ENCODE data around the gene RIMS4. TPM values are rescaled to one million over a fixed set of nuclear protein-coding genes. Genes with fewer than 3 reads are reported as not detected.

RIMS4 gene
- polyA plus RNA-seq, 3 donors = not detected

DNA sequence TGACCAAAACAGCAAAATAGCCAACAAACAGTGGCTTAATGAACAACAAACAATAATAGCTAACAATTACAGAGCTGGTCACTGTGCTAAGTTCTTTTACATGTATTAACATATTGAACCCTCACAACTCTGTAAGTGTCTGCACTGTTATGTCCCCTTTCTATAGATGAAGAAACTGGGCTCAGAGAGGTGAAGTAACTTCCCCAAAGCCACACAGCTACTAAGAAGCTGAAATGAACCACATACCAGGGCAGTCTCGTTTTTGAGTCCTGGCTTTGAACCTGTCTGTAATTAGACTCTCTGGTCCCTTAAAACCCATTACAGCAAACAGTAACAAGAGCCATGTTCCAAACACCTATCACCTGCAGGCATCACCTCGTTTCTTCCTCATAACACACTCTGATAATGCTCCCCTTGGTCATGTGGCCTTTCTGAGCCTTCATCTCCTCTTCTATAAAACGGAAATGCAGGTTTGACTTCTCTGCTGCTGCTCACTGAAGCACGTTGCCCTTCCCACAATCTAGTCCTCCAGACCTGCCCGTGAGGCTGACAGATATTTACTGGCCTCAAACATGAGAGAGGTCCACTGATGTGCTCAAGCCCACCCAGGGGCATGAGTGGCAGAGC is 41.4 kb downstream of the RIMS4 start:
- Histone ChIP-seq H3K4me1 (ENCODE audit: control insufficient read depth in 1 of 2, insufficient read depth in 2 of 2, low read length in 2 of 2) (no peaks in the 10 kb centered on the region), H3K27ac (ENCODE audit: low read depth in 1 of 2, low read length in 2 of 2) (no peak overlapping the region), H4K20me1 (ENCODE audit: insufficient read depth, low read length) (no peaks in the 10 kb centered on the region), H3K9me3 (replicated peaks in 1 of 2; ENCODE audit: control insufficient read depth in 1 of 2, insufficient read depth in 1 of 2, low read length in 2 of 2) (no peaks in the 10 kb centered on the region), H3K36me3 (replicated peaks in 1 of 2; ENCODE audit: control insufficient read depth in 1 of 2, insufficient read depth in 2 of 2, low read length in 2 of 2) (no peaks in the 10 kb centered on the region), H3K4me3 (replicated peaks in 1 of 3; ENCODE audit: low read depth in 2 of 3, low read length in 3 of 3) (no peak overlapping the region), H3K9ac (ENCODE audit: insufficient read depth, low read length, poor library complexity, severe bottlenecking) (no peak overlapping the region), H3K27me3 (ENCODE audit: control insufficient read depth in 2 of 2, insufficient read depth in 2 of 2, low read length in 2 of 2) (no peaks in the 10 kb centered on the region), H3K79me2 (ENCODE audit: insufficient read depth, low read length) (no peaks in the 10 kb centered on the region), H3K4me2 (replicated peaks; ENCODE audit: extremely low read depth, low read length, poor library complexity, severe bottlenecking) (no peak overlapping the region), H2AFZ (ENCODE audit: insufficient read depth, low read depth, low read length, poor library complexity, severe bottlenecking) (no peak overlapping the region)
- DNase-seq = no peak
- no peaks in the 10 kb centered on the region for H3K36me3 Mint-ChIP-seq
- H3K4me1 Mint-ChIP-seq = no peaks in the 10 kb centered on the region
- peaks cover 9 to 12% (median 10%) of the 10 kb centered on the region in 3 donors for H3K27me3 Mint-ChIP-seq (ENCODE audit: low read depth in 3 of 3)
- no peak overlapping the region for H3K27ac Mint-ChIP-seq
- intact Hi-C loops (cut with micrococcal nuclease) = no loop called here
- no peak for TF ChIP-seq CTCF (IDR thresholded peaks at IDR 0.05)
- H3K9me3 Mint-ChIP-seq = no peaks in the 10 kb centered on the region
- no peak overlapping the region for H3K4me3 Mint-ChIP-seq
- WGBS (ENCODE audit: insufficient coverage) = 59% methylated on average over 5 of the region's 5 CpGs

DNA sequence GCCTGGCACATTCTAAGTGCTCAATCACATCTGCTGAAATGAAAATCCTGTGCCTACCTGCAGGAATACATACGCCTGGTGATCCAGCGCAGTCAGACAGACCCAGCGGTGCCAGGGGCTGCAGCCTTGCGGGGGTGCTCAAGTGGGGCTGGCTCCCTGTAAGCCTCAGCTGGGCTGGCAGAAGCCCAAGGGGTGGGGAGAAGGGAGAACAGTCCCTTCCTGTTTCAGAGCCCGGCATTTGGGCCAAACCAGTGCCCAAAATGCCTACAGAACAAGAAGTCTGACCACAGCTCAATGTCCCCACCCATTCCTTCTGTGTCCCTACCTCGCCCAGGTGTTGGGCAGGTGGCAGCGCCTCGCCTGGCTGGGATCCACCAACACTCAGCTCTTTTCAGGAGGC is 42.1 kb downstream of the RIMS4 start:
- Histone ChIP-seq H3K27me3 (ENCODE audit: control insufficient read depth in 2 of 2, insufficient read depth in 2 of 2, low read length in 2 of 2) (no peaks in the 10 kb centered on the region), H3K9me3 (replicated peaks in 1 of 2; ENCODE audit: control insufficient read depth in 1 of 2, insufficient read depth in 1 of 2, low read length in 2 of 2) (no peaks in the 10 kb centered on the region), H3K4me3 (replicated peaks in 1 of 3; ENCODE audit: low read depth in 2 of 3, low read length in 3 of 3) (no peak overlapping the region), H4K20me1 (ENCODE audit: insufficient read depth, low read length) (no peaks in the 10 kb centered on the region), H3K27ac (ENCODE audit: low read depth in 1 of 2, low read length in 2 of 2) (no peak overlapping the region), H3K4me2 (replicated peaks; ENCODE audit: extremely low read depth, low read length, poor library complexity, severe bottlenecking) (no peak overlapping the region), H2AFZ (ENCODE audit: insufficient read depth, low read depth, low read length, poor library complexity, severe bottlenecking) (no peak overlapping the region), H3K4me1 (ENCODE audit: control insufficient read depth in 1 of 2, insufficient read depth in 2 of 2, low read length in 2 of 2) (no peaks in the 10 kb centered on the region), H3K36me3 (replicated peaks in 1 of 2; ENCODE audit: control insufficient read depth in 1 of 2, insufficient read depth in 2 of 2, low read length in 2 of 2) (no peaks in the 10 kb centered on the region), H3K9ac (ENCODE audit: insufficient read depth, low read length, poor library complexity, severe bottlenecking) (no peak overlapping the region), H3K79me2 (ENCODE audit: insufficient read depth, low read length) (no peaks in the 10 kb centered on the region)
- DNase-seq = no peak
- 86% methylated on average over 7 of the region's 8 CpGs for WGBS (ENCODE audit: insufficient coverage)
- TF ChIP-seq CTCF (IDR thresholded peaks at IDR 0.05) = no peak
- H3K27ac Mint-ChIP-seq = no peak overlapping the region
- intact Hi-C loops (cut with micrococcal nuclease) = no loop called here
- no peaks in the 10 kb centered on the region for H3K9me3 Mint-ChIP-seq
- H3K27me3 Mint-ChIP-seq (ENCODE audit: low read depth in 3 of 3) = peaks cover 9 to 12% (median 10%) of the 10 kb centered on the region in 3 donors
- H3K36me3 Mint-ChIP-seq = no peaks in the 10 kb centered on the region
- no peak overlapping the region for H3K4me3 Mint-ChIP-seq
- H3K4me1 Mint-ChIP-seq = no peaks in the 10 kb centered on the region

Data from CD14-positive monocyte (primary cell).